ENCODE data around the gene PLCB4.

PLCB4 gene

DNA sequence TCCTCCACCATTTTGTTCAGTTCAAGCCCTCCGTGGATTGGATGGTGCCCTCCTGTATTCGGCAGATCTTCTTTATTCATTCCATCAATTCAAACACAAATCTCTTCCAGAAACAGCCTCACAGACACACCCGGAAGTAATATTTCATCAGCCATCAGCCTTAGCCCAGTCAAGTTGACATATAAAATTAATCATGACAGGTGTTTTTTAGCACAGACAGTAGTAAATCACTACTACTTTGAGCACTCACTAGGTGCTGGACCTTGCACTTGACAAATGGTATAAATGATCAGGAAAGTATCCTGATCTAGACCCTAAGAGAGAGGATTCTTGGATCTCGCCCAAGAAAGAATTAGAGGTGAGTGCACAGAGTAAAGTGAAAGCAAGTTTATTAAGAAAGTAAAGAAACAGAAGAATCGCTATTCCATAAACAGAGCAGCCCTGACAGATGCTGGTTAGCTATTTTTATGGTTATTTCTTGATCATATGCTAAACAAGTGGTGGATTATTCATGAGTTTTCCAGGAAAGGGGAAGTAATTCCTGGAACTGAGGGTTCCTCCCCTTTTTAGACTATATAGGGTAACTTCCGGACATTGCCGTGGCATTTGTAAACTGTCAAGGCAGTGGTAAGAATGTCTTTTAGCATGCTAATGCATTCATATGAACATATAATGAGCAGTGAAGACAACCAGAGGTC is 250.9 kb downstream of the PLCB4 start:
- TF ChIP-seq POLR2AphosphoS5 (IDR thresholded peaks at IDR 0.05; ENCODE audit: low read depth): no peak
- no peak for TF ChIP-seq GABPA (IDR thresholded peaks at IDR 0.05; ENCODE audit: low read depth)
- TF ChIP-seq, protein P1, sequence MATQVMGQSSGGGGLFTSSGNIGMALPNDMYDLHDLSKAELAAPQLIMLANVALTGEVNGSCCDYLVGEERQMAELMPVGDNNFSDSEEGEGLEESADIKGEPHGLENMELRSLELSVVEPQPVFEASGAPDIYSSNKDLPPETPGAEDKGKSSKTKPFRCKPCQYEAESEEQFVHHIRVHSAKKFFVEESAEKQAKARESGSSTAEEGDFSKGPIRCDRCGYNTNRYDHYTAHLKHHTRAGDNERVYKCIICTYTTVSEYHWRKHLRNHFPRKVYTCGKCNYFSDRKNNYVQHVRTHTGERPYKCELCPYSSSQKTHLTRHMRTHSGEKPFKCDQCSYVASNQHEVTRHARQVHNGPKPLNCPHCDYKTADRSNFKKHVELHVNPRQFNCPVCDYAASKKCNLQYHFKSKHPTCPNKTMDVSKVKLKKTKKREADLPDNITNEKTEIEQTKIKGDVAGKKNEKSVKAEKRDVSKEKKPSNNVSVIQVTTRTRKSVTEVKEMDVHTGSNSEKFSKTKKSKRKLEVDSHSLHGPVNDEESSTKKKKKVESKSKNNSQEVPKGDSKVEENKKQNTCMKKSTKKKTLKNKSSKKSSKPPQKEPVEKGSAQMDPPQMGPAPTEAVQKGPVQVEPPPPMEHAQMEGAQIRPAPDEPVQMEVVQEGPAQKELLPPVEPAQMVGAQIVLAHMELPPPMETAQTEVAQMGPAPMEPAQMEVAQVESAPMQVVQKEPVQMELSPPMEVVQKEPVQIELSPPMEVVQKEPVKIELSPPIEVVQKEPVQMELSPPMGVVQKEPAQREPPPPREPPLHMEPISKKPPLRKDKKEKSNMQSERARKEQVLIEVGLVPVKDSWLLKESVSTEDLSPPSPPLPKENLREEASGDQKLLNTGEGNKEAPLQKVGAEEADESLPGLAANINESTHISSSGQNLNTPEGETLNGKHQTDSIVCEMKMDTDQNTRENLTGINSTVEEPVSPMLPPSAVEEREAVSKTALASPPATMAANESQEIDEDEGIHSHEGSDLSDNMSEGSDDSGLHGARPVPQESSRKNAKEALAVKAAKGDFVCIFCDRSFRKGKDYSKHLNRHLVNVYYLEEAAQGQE (IDR thresholded peaks at IDR 0.05; ENCODE audit: insufficient replicate concordance, low read depth): no peak
- TF ChIP-seq, protein P2, sequence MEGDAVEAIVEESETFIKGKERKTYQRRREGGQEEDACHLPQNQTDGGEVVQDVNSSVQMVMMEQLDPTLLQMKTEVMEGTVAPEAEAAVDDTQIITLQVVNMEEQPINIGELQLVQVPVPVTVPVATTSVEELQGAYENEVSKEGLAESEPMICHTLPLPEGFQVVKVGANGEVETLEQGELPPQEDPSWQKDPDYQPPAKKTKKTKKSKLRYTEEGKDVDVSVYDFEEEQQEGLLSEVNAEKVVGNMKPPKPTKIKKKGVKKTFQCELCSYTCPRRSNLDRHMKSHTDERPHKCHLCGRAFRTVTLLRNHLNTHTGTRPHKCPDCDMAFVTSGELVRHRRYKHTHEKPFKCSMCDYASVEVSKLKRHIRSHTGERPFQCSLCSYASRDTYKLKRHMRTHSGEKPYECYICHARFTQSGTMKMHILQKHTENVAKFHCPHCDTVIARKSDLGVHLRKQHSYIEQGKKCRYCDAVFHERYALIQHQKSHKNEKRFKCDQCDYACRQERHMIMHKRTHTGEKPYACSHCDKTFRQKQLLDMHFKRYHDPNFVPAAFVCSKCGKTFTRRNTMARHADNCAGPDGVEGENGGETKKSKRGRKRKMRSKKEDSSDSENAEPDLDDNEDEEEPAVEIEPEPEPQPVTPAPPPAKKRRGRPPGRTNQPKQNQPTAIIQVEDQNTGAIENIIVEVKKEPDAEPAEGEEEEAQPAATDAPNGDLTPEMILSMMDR (IDR thresholded peaks at IDR 0.05; ENCODE audit: insufficient read depth, low read length): no peak
- TF ChIP-seq SPI1 (IDR thresholded peaks at IDR 0.05; ENCODE audit: borderline replicate concordance, low read depth): no peak

DNA sequence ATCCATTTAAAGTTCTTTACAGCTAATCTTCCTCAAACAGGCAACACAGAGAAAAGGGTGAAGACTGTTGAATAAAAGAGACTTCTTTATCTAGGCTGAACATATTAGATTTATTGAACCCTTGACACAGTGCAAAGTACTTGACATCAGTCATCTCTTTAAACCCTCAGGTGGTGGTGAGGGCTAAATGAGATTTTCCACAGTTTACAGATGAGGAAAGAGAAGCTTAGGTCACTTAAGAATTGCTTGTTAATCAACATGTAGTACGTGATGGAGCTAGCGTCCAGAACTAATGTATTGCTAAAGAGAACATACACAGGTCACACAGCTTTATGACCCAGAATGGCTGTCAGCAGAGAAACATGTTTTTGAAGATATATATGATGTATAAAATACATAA is 252.1 kb downstream of the PLCB4 start:
- Histone ChIP-seq H3K4me3 (replicated peaks; ENCODE audit: insufficient read depth, low read length) (no peak overlapping the region), H3K27ac (replicated peaks) (no peak overlapping the region), H3K27me3 (ENCODE audit: insufficient read depth, poor library complexity, severe bottlenecking) (no peaks in the 10 kb centered on the region)
- DNase-seq (ENCODE audit: low read depth in 1 of 2, low spot score in 1 of 2): no peak
- TF ChIP-seq GABPA (IDR thresholded peaks at IDR 0.05; ENCODE audit: low read depth): no peak
- TF ChIP-seq, protein P1 (IDR thresholded peaks at IDR 0.05; ENCODE audit: insufficient replicate concordance, low read depth): no peak

More for the DNA sequence above, 250.9 kb downstream of the PLCB4 start:
- no peak for DNase-seq (ENCODE audit: low read depth in 1 of 2, low spot score in 1 of 2)
- H3K27me3 ChIP-seq (ENCODE audit: insufficient read depth, poor library complexity, severe bottlenecking): no peaks in the 10 kb centered on the region
- H3K4me3 ChIP-seq (replicated peaks; ENCODE audit: insufficient read depth, low read length): no peak overlapping the region
- H3K27ac ChIP-seq (replicated peaks): no peak overlapping the region

DNA sequence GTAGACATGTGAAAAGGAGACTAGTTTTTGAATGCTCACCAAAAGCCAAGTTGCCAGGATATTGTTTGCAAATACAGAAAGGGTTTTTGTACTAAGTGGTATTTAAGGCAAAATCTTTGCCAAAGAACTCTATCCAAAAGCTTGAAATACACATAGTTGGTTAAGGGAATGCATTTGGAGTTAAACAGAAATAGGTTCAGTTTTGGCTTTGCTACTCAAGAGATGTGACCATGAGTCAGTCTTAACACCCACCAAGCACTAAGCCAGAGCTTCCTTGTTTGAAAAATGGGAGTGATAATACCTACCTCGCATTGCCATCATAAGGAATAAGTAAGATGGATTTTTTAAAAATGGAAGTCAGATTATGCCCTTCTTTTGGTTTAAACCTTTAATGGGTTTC is 253.8 kb downstream of the PLCB4 start:
- H3K27ac ChIP-seq (replicated peaks): no peak overlapping the region
- H3K27me3 ChIP-seq (ENCODE audit: insufficient read depth, poor library complexity, severe bottlenecking): no peaks in the 10 kb centered on the region
- no peak for DNase-seq (ENCODE audit: low read depth in 1 of 2, low spot score in 1 of 2)
- no peak overlapping the region for H3K4me3 ChIP-seq (replicated peaks; ENCODE audit: insufficient read depth, low read length)
- TF ChIP-seq, protein P1 (IDR thresholded peaks at IDR 0.05; ENCODE audit: insufficient replicate concordance, low read depth): no peak
- TF ChIP-seq GABPA (IDR thresholded peaks at IDR 0.05; ENCODE audit: low read depth): no peak
- no peak for TF ChIP-seq POLR2AphosphoS5 (IDR thresholded peaks at IDR 0.05; ENCODE audit: low read depth)
- no peak for TF ChIP-seq SPI1 (IDR thresholded peaks at IDR 0.05; ENCODE audit: borderline replicate concordance, low read depth)
- TF ChIP-seq, protein P2 (IDR thresholded peaks at IDR 0.05; ENCODE audit: insufficient read depth, low read length): no peak
